Activated effector memory CD4-positive, alpha-beta T cell treated with Interleukin-2 at 50 U/mL for 16 hours (primary cell): ENCODE data around the gene XRCC4.
"Not testable (repeated sequence)": the region's sequence is repeated elsewhere in the genome, so short reads cannot be mapped to it uniquely, and the experiment has no call there.

ENCODE experiments used
- DNase-seq: peaks from one replicate; pipeline ENCODE4 v3.0.0-alpha.2; 2020

XRCC4 gene

GRCh38 chr5:83118976-83119375, 41.6 kb downstream of the XRCC4 start:
- no peak for DNase-seq

- DNase-seq = no peak
These were observed 47.2 kb downstream of the XRCC4 start for GRCh38 chr5:83124593-83124992.

DNA sequence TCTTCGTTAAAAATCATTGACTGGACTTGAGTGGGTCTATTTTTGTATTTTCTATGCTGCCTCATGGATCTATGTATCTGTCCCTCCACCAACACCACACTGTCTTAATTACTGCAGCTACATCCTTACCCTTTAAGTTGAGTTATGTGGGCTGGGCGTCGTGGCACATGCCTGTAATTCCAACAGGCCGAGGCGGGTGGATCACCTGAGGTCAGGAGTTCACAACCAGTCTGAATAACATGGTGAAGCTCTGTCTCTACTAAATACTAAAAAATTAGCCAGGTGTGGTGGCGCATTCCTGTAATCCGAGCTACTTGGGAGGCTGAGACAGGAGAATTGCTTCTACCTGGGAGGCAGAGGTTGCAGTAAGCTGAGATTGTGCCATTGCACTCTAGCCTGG, 48.2 kb downstream of the XRCC4 start:
- DNase-seq = no peak

DNA sequence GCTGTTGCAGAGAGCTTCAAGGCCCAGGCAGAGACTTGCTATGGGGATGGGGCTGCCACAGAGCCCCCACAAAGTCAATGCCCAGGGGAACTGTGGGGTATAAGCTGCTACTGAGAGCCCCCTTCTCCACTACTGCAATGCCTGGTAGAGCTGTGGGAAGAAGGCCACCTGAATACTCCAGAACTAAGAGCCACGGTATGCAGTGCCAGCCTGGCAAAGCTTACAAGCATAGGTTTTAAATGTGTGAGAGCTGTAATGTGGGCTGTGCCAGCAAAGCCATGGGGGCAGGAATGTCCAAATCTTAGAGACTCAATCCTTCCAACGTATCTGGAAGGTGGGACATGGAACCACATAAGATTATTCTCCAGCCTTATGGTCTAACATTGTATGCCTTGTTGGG, 49.2 kb downstream of the XRCC4 start:
- DNase-seq = no peak

GRCh38 chr5:83133797-83134196, 56.5 kb downstream of the XRCC4 start:
- DNase-seq = no peak

GRCh38 chr5:83142526-83142925, 65.2 kb downstream of the XRCC4 start:
- no peak for DNase-seq

GRCh38 chr5:83145241-83145640, 67.9 kb downstream of the XRCC4 start:
- no peak for DNase-seq

DNA sequence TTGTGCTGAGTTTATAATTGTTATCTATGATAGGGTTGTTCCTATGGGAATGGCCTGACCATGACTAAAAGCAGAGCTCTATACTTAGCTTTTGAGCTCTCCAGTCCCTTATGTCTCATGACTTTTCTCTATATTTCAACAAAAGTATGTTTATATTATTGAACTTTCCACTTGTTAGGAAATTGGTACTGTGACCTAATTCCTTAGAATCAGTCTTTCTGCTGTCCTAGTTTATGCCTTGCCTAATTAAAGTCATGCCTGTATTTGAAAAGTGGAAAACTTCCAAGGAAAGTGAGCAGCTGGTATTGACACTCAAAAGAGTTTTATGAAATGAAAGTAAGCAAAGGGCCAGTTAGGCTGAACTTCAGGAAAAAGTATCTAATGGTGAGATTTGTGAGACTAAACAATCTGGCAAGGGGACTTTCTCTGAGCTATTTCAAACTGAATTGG, 68.6 kb downstream of the XRCC4 start:
- DNase-seq = no peak

GRCh38 chr5:83146441-83146840, 69.1 kb downstream of the XRCC4 start:
- DNase-seq = no peak

DNA sequence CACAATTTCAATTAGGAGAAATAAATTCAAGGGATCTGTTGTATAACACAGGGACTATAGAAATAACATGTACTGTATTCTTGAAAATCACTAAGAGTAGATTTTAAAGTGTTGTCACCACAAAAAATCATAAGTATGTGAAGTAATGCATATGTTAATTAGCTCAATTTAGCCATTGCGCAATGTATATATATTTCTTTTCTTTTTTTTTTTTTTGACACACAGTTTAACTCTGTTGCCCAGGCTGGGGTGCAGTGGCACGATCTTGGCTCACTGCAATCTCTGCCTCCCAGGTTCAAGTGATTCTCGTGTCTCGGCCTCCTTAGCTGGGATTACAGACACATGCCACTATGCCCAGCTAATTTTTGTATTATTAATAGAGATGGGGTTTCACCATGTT, 70.2 kb downstream of the XRCC4 start:
- DNase-seq = no peak

GRCh38 chr5:83148370-83148769, 71.0 kb downstream of the XRCC4 start:
- no peak for DNase-seq

DNA sequence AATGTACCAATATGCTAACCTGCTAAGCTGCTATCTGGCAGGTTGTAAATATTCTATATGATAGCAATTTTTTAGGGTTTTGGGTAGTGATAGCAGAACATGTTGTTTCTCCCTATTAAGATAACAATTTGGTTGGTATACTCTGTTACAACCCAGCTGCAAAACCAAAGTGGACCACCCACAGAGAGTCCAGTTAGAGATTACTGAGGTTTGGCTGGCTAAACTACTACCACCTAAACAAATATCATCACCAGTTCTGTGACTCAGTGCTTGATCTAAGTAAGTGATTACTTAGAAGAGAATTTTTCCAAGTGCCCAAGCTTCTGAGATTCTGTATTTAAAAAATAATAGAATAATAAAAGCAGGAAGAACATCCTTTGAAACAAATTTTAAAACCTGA, 72.3 kb downstream of the XRCC4 start:
- no peak for DNase-seq

DNA sequence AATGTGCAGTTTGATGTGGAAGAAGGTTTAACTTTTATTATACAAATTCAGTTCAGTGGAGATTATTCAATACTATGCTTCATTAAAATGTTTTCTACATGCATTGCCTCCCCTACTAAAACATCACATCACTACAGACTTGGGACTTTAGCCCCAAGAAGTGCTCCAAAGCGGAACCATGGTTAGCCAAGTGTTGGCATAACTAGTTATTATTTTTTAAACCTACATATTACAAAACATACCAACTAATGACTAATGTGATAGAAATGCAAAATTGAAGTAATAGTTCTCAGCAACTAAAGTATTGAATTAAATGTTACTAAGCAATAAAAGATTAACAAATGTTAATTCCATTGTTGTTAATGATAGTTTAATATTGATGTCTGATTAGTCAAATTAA, 74.5 kb downstream of the XRCC4 start:
- no peak for DNase-seq

DNA sequence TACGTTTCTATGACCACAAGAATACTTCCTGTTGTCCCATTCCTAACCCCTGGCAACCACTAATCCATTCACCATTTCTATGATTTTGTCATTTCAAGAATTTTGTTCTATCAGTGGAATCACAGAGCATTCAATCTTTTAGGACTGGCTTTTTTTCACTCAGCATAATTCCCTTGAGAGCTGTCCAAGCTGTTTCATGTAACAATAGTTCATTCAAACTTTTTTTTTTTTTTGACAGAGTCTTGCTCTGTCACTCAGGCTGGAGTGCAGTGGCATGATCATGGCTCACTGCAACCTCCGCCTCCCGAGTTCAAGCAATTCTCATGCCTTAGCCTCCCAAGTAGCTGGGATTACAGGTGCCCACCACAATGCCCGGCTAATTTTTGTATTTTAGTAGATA, 75.6 kb downstream of the XRCC4 start:
- not testable (repeated sequence) for DNase-seq

GRCh38 chr5:83156001-83156400, 78.7 kb downstream of the XRCC4 start:
- DNase-seq = no peak

- no peak for DNase-seq
These were observed 79.8 kb downstream of the XRCC4 start for GRCh38 chr5:83157163-83157562.

DNA sequence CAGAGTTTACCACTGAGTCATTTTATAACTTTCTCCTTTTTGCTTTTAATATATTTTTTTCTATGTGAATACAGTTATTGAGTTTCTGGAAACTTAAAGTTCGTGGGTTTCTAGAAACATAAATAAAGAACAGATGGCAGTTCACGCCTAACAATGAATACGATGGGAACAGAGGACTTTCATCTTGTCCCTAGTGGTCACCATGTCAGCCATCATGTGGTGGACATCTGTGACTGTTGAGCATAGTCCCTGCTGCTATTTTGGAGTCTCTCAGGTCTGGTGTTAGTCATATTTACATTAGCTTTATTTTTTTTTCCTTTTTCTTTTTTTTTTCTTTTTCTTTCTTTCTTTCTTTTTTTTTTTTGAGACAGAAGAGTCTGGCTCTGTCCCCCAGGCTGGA, 85.3 kb downstream of the XRCC4 start:
- no peak for DNase-seq

- DNase-seq = no peak
These were observed 90.2 kb downstream of the XRCC4 start for GRCh38 chr5:83167538-83167937.

GRCh38 chr5:83169571-83170337, 92.4 kb downstream of the XRCC4 start:
- DNase-seq = no peak

GRCh38 chr5:83172011-83172410, 94.7 kb downstream of the XRCC4 start:
- no peak for DNase-seq

GRCh38 chr5:83172655-83173054, 95.3 kb downstream of the XRCC4 start:
- DNase-seq = no peak

DNA sequence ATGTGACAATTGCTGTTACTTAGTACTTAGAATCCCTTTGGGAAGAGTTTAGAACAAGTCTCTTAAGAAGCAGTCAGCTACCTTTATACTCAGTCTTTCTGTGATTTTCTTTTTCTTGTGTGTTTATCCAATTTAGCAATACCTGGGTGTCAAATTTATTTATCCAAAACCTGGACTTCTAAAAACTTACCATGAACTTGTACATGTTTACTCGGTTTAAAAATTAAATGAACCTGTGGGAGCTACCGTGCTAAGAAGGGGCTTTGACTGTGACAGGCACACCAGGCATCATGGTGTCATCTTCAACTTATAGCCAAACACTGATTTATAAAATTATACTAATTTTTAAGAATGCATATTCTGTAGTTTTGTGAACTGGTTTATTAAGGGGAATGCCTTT, 96.5 kb downstream of the XRCC4 start:
- DNase-seq = no peak

DNA sequence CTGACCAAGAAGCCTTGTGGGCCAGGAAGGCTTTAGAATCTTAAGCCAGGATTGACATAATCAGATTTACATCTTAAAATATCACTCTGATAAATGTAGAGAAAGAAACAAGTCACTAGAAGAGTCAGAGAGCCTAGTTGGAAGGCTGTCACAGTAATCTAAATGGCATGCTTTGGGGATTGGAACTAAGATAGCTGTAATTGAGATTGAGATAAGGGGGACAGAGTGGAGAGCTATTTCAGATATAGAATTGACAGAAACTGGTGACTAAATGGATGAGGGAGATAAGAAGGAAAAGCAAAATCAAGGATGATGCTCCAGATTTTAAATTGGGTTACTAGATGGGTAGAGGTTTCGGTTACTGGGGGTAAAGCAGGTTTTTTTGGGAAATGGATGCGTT, 100.5 kb downstream of the XRCC4 start:
- no peak for DNase-seq

- no peak for DNase-seq
These were observed 102.6 kb downstream of the XRCC4 start for GRCh38 chr5:83179966-83180365.

DNA sequence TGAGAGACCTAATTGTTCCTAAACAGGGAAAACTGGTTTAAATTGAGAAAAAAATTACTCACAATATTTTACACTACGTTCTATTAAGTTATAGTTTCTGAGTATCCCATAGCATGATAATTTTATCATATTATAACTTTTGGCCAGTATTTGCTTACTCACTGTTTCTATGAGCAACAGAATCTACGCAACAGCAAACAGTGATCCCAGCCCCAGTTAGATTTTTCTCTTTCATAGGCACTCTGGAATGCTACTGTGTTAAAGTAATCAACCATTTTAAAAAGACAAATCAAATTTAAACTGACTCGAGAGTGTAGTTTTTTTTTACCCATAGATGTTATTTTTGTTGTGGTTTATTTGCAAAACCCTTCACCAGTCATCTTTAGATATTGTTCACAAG, 107.2 kb downstream of the XRCC4 start:
- DNase-seq = no peak
